ENCODE measurements around the gene EPM2AIP1. TPM values are rescaled to one million over a fixed set of nuclear protein-coding genes. Genes with fewer than 3 reads are reported as not detected.
"Not testable (repeated sequence)": the region's sequence is repeated elsewhere in the genome, so short reads cannot be mapped to it uniquely, and the experiment has no call there.

Gene EPM2AIP1
- total RNA-seq, 1 donor from 2014 or later: 14.3 TPM

DNA sequence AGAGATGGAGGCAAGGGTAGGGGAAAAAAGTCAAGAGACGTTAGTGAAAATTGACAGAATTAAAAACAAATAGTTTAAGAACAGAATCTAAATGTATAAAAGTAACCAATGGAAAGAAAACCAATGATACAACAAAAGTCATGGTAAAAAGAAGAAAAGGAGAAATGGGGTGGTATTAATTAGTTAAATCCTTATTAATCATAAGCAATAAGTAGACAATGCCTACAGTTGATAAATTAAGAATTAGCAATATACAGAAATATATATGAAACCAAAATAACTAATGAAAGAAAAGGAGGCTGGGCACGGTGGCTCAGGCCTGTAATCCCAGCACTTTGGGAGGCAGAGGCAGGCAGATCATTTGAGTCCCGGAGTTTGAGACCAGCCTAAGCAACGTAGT is 23.8 kb downstream of the EPM2AIP1 start:
- peaks cover 3% of the 10 kb centered on the region for H3K4me1 Mint-ChIP-seq (ENCODE audit: low read depth)
- H3K36me3 Mint-ChIP-seq (ENCODE audit: low read depth): no peaks in the 10 kb centered on the region
- DNase-seq (ENCODE audit: low spot score): no peak
- no peak overlapping the region for H3K27ac Mint-ChIP-seq (ENCODE audit: unreplicated experiment)
- H3K27me3 Mint-ChIP-seq (ENCODE audit: low read depth): no peaks in the 10 kb centered on the region
- H3K9me3 Mint-ChIP-seq (ENCODE audit: low read depth): no peaks in the 10 kb centered on the region
- TF ChIP-seq, protein P1, sequence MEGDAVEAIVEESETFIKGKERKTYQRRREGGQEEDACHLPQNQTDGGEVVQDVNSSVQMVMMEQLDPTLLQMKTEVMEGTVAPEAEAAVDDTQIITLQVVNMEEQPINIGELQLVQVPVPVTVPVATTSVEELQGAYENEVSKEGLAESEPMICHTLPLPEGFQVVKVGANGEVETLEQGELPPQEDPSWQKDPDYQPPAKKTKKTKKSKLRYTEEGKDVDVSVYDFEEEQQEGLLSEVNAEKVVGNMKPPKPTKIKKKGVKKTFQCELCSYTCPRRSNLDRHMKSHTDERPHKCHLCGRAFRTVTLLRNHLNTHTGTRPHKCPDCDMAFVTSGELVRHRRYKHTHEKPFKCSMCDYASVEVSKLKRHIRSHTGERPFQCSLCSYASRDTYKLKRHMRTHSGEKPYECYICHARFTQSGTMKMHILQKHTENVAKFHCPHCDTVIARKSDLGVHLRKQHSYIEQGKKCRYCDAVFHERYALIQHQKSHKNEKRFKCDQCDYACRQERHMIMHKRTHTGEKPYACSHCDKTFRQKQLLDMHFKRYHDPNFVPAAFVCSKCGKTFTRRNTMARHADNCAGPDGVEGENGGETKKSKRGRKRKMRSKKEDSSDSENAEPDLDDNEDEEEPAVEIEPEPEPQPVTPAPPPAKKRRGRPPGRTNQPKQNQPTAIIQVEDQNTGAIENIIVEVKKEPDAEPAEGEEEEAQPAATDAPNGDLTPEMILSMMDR (IDR thresholded peaks at IDR 0.05): no peak
- no peak overlapping the region for H3K4me3 Mint-ChIP-seq (ENCODE audit: unreplicated experiment)

DNA sequence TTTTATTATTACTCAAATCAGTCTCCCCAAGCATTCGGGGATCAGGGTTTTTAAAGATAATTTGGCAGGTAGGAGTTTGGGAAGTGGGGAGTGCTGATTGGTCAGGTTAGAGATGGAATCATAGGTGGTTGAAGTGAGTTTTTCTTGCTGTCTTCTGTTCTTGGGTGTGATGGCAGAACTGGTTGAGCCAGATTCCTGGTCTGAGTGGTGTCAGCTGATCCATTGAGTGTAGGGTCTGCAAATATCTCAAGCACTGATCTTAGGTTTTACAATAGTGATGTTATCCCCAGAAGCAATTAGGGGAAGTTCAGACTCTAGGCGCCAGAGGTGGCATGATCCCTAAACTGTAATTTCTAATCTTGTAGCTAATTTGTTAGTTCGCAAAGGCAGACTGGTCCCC is 27.5 kb downstream of the EPM2AIP1 start:
- Mint-ChIP-seq H3K36me3 (ENCODE audit: low read depth) (no peaks in the 10 kb centered on the region), H3K27ac (ENCODE audit: unreplicated experiment) (no peak overlapping the region), H3K27me3 (ENCODE audit: low read depth) (no peaks in the 10 kb centered on the region), H3K9me3 (ENCODE audit: low read depth) (no peaks in the 10 kb centered on the region), H3K4me1 (ENCODE audit: low read depth) (peaks cover 3% of the 10 kb centered on the region), H3K4me3 (ENCODE audit: unreplicated experiment) (no peak overlapping the region)
- TF ChIP-seq, protein P1 (IDR thresholded peaks at IDR 0.05): no peak
- no peak for DNase-seq (ENCODE audit: low spot score)

DNA sequence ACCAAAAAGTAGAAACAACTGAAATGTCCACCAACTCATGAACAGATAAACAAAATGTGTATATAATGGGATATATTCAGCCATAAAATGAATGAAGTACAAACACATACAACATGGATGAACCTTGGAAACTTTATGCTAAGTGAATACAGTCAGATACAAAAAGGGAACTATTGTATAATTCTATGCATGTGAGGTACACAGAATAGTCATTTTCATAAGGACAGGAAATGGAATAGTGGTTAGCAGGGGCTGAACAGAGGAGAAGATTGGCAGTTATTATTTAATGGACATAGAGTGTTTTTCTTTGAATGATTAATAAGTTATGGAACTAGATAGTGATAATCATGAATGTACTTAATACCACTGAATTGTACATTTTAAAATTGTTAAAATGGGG is 28.1 kb downstream of the EPM2AIP1 start:
- TF ChIP-seq, protein P1 (IDR thresholded peaks at IDR 0.05): no peak
- Mint-ChIP-seq H3K27me3 (ENCODE audit: low read depth) (no peaks in the 10 kb centered on the region), H3K36me3 (ENCODE audit: low read depth) (no peaks in the 10 kb centered on the region), H3K4me1 (ENCODE audit: low read depth) (peaks cover 2% of the 10 kb centered on the region), H3K27ac (ENCODE audit: unreplicated experiment) (no peak overlapping the region), H3K9me3 (ENCODE audit: low read depth) (no peaks in the 10 kb centered on the region), H3K4me3 (ENCODE audit: unreplicated experiment) (no peak overlapping the region)
- DNase-seq (ENCODE audit: low spot score): no peak

DNA sequence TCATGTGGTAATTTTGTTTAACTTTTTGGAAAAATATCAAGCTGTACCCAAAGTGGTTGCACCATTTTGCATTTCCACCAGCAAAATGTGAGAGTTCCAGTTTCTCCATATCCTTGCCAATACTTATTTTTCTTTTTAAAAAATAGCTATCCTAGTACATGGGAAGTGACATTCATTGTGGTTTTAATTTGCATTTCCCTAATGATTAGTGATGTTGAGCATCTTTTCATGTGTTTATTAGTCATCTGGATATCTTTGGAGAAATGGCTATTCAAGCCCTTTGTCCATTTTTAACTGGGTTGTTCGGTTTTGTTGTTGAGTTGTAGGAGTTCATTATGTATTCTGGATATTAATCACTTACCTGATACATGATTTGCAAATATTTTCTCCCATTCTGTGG is 28.6 kb downstream of the EPM2AIP1 start:
- H3K9me3 Mint-ChIP-seq (ENCODE audit: low read depth): no peaks in the 10 kb centered on the region
- H3K4me3 Mint-ChIP-seq (ENCODE audit: unreplicated experiment): no peak overlapping the region
- no peaks in the 10 kb centered on the region for H3K27me3 Mint-ChIP-seq (ENCODE audit: low read depth)
- no peaks in the 10 kb centered on the region for H3K36me3 Mint-ChIP-seq (ENCODE audit: low read depth)
- TF ChIP-seq, protein P1 (IDR thresholded peaks at IDR 0.05): no peak
- no peak overlapping the region for H3K27ac Mint-ChIP-seq (ENCODE audit: unreplicated experiment)
- DNase-seq (ENCODE audit: low spot score): no peak
- no peaks in the 10 kb centered on the region for H3K4me1 Mint-ChIP-seq (ENCODE audit: low read depth)

DNA sequence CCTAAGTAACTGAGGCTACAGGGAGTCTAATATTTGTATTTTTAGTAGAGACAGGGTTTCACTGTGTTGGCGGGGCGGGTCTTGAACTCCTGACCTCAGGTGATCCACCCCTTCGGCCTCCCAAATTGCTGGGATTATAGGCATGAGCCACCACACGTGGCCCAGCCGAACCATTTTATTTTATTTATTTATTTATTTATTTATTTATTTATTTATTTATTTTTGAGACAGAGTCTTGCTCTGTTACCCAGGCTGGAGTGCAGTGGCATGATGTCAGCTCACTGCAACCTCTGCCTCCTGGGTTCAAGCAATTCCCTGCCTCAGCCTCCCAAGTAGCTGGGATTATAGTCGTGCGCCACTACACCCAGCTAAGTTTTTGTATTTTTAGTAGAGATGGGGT is 29.9 kb downstream of the EPM2AIP1 start:
- not testable (repeated sequence) for H3K27me3 Mint-ChIP-seq (ENCODE audit: low read depth); DNase-seq (ENCODE audit: low spot score); H3K9me3 Mint-ChIP-seq (ENCODE audit: low read depth); H3K36me3 Mint-ChIP-seq (ENCODE audit: low read depth); H3K4me1 Mint-ChIP-seq (ENCODE audit: low read depth); H3K4me3 Mint-ChIP-seq (ENCODE audit: unreplicated experiment); H3K27ac Mint-ChIP-seq (ENCODE audit: unreplicated experiment)

DNA sequence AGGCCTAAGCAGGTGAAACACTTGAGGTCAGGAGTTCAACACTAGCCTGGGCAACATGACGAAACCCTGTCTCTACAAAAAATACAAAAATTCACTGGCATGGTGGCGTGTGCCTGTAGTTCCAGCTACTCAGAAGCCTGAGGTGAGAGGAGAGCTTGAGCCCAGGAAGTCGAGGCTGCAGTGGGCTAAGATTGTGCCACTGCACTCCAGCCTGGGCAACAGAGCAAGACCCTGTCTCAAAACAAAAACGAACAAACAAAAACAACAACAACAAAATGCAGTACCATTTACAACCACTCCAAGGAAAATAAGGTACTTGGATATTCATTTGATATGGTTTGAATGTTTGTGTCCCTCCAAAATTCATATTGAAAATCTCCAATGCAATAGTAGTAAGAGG is 32.4 kb downstream of the EPM2AIP1 start:
- TF ChIP-seq, protein P1 (IDR thresholded peaks at IDR 0.05): no peak
- Mint-ChIP-seq H3K36me3 (ENCODE audit: low read depth) (no peaks in the 10 kb centered on the region), H3K27me3 (ENCODE audit: low read depth) (no peaks in the 10 kb centered on the region), H3K4me3 (ENCODE audit: unreplicated experiment) (no peak overlapping the region), H3K4me1 (ENCODE audit: low read depth) (no peaks in the 10 kb centered on the region), H3K27ac (ENCODE audit: unreplicated experiment) (no peak overlapping the region), H3K9me3 (ENCODE audit: low read depth) (no peaks in the 10 kb centered on the region)
- DNase-seq (ENCODE audit: low spot score): no peak
